GM12891 (cell line): ENCODE measurements around the gene STX5.
A peak's percentile ranks its signal among the peaks of the same experiment; 100 is the strongest.

Experiments used
- DNase-seq: peaks from one replicate; pipeline ENCODE4 v3.0.0; 2011; ENCODE audit warnings: low spot score; ENCODE audit not compliant: insufficient read length
- FAIRE-seq: peaks from 2 replicates; lab custom pipeline; 2011; peaks lifted over from hg19 to GRCh38; lab: Jason Lieb, UNC
- PAX5 ChIP-seq: IDR thresholded peaks from 2 replicates; pipeline ENCODE4 v1.6.1; 2011; ENCODE audit warnings: low read length, moderate library complexity, mild to moderate bottlenecking; ENCODE audit not compliant: insufficient read depth, severe bottlenecking
- POLR2A ChIP-seq: IDR thresholded peaks from 2 replicates; pipeline ENCODE4 v1.6.1; 2011; ENCODE audit warnings: low read depth, low read length, control low read depth
- POLR2AphosphoS5 ChIP-seq: IDR thresholded peaks from 2 replicates; pipeline ENCODE4 v1.6.1; 2011; ENCODE audit warnings: low read depth, low read length, control low read depth
- POU2F2 ChIP-seq: IDR thresholded peaks from 2 replicates; pipeline ENCODE4 v1.6.1; 2011; ENCODE audit warnings: low read depth, mild to moderate bottlenecking, control low read depth, low read length, moderate library complexity
- SPI1 ChIP-seq: IDR thresholded peaks from 2 replicates; pipeline ENCODE4 v1.6.1; 2011; ENCODE audit warnings: low read depth, low read length, control low read depth
- TAF1 ChIP-seq: IDR thresholded peaks from 2 replicates; pipeline ENCODE4 v1.6.1; 2011; ENCODE audit warnings: low read depth, low read length, control low read depth

The STX5 gene

DNA sequence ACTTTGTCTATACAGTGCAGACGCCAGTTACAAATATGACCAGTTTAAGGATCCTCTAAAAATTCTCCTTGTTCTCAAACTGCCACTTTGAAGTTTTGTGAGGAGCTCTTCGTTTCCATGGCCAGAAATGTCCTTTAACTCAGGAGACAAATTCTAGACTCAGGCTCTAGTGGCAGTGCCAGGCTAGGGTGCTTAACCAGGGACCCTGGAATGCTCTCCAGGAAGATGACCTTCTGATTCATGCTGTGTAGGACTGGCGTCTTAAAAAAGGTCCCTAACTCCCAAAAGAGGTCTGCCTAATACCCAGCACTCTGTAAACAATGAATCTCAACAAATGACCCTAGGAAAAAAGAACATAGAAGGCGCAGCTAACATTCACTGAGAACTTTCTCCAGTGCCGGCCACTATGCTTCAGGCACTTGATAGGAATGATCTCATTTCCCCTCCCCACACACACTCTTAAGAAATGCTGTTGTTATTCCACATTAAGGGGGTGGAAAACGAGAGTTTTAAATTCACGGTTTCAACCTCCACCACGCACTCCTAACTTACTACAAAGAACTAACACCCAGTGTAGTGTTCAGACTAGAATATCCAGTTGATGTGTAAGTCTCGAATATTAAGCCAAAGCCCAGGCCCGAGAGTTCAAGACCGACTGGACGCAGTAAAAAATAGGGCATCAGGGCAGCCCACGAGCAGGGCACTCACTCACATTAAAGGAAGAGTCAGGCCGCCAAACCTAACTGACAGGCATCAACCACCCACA lies 27.4 kb downstream of the STX5 start:
- DNase-seq (no peak), FAIRE-seq (peak; percentile 67)
- TF ChIP-seq POLR2A = no peak
- no peak for TF ChIP-seq SPI1
- no peak; the same call in 1 of the 2 replicates for TF ChIP-seq TAF1
- no peak for TF ChIP-seq POLR2AphosphoS5
- TF ChIP-seq PAX5 = no peak
- no peak for TF ChIP-seq POU2F2

DNA sequence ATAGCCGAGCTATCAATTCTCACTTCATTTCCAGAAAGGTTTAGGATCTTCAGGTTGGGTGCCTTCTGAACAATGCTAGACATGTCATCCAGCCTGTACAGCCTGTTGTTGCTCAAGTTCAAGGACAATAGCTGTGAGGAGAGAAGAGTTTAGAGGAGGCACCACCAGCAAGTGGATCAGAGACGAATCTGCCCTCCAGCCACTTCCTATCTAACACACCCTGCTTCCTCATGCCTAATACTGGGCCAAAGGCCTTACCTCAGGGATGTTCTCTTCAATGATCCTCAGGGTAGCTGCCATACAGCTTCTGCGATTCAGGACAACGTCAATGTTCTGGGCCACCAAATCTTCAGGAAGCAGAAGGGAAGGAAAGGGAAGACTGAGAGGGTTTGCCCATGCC lies 30.8 kb downstream of the STX5 start:
- TF ChIP-seq TAF1 (no peak), PAX5 (no peak)
- FAIRE-seq (no peak), DNase-seq (no peak)

GRCh38 chr11:62799486-62799885 lies 32.4 kb downstream of the STX5 start:
- no peak for DNase-seq
- FAIRE-seq = no peak
- TF ChIP-seq POLR2AphosphoS5 (no peak), POU2F2 (no peak), PAX5 (no peak)

- DNase-seq = no peak
- no peak for TF ChIP-seq POLR2A
- TF ChIP-seq TAF1 = no peak
- no peak for TF ChIP-seq POU2F2
- TF ChIP-seq PAX5 = no peak
- TF ChIP-seq POLR2AphosphoS5 = no peak
- no peak for TF ChIP-seq SPI1
- no peak for FAIRE-seq
Measured at GRCh38 chr11:62796281-62796680, 35.6 kb downstream of the STX5 start.

GRCh38 chr11:62794201-62794775 lies 37.6 kb downstream of the STX5 start:
- DNase-seq = no peak
- no peak for FAIRE-seq
- no peak for TF ChIP-seq PAX5

- no peak for FAIRE-seq
- no peak for TF ChIP-seq PAX5
- 0 out of 2 replicates have a peak, but pooled peaks have one; percentile 5 for TF ChIP-seq POLR2AphosphoS5
Measured at GRCh38 chr11:62792202-62792575, 39.7 kb downstream of the STX5 start.

GRCh38 chr11:62791501-62792201 lies 40.2 kb downstream of the STX5 start, which contains the start of gene TMEM223:
Gene TMEM223, minus strand, starts transcription at chr11:62792006. Its CDS starts 12 bp downstream, at chr11:62791994.
- peak; percentile 76 for TF ChIP-seq TAF1
- peak; percentile 96 for TF ChIP-seq POLR2A
- TF ChIP-seq PAX5 = peak; percentile 31
- TF ChIP-seq POU2F2 = peak; percentile 75
- peak; percentile 97 for TF ChIP-seq POLR2AphosphoS5
- no peak for TF ChIP-seq SPI1
- DNase-seq (peak; percentile 86), FAIRE-seq (peak; percentile 83)

More at GRCh38 chr11:62792202-62792575, 39.7 kb downstream of the STX5 start:
- no peak for DNase-seq

GRCh38 chr11:62789576-62789975 lies 42.3 kb downstream of the STX5 start:
- TF ChIP-seq PAX5 = no peak
- no peak for TF ChIP-seq POLR2AphosphoS5
- FAIRE-seq = no peak
- no peak for DNase-seq

GRCh38 chr11:62788991-62789390 lies 42.9 kb downstream of the STX5 start:
- DNase-seq (no peak), FAIRE-seq (no peak)
- TF ChIP-seq POU2F2 = no peak
- no peak for TF ChIP-seq POLR2A
- TF ChIP-seq POLR2AphosphoS5 = no peak
- no peak for TF ChIP-seq TAF1
- TF ChIP-seq SPI1 = no peak
- TF ChIP-seq PAX5 = no peak

GRCh38 chr11:62787005-62787759 lies 44.7 kb downstream of the STX5 start, which contains the start of gene TMEM179B:
Gene TMEM179B, plus strand, starts transcription at chr11:62787402. Its CDS starts 30 bp downstream, at chr11:62787432.
- peak; percentile 93 for FAIRE-seq
- peak; percentile 93 for DNase-seq
- TF ChIP-seq SPI1 (no peak), PAX5 (peak; percentile 47), POLR2AphosphoS5 (peak; percentile 98), POU2F2 (peak; percentile 89), POLR2A (peak; percentile 97), TAF1 (peak; percentile 90)
